HG02870 (cell line): ENCODE data around the gene COPS4.

Source experiments
- ATAC-seq: cut with Tn5 transposase; IDR thresholded peaks from one replicate; pipeline ENCODE4 v1.9.1; 2021; ENCODE audit warnings: mild to moderate bottlenecking, moderate library complexity; ENCODE audit not compliant: unreplicated experiment

Gene COPS4

DNA sequence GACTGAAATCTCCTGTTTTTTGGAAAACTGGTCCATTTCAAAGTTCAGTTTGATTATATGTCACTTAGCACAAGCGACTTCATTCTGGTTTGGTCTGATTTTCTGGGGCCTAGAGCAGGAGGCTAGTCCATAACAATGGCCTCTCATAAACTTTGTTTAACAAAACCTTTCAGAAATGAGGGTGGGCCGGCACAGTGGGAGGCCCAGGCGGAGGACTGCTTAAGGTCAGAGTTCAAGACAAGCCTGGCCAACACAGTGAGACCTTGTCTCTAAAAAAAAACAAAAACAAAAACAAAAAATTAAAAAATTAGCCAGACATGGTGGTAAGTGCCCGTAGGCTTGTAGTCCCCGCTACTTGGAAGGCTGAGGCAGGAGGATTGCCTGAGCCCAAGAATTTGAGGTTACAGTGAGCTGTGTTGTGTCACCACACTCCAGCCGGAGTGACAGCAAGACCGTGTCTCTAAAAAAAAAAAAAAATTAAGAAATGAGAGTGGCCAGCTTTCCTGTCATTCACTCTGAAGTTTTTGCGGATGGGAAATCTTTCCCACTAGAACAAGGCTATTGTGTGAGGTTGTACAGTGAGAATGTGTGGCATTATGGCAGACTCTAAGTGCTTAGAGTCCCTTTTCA, 80.8 kb downstream of the COPS4 start:
- no peak for ATAC-seq

DNA sequence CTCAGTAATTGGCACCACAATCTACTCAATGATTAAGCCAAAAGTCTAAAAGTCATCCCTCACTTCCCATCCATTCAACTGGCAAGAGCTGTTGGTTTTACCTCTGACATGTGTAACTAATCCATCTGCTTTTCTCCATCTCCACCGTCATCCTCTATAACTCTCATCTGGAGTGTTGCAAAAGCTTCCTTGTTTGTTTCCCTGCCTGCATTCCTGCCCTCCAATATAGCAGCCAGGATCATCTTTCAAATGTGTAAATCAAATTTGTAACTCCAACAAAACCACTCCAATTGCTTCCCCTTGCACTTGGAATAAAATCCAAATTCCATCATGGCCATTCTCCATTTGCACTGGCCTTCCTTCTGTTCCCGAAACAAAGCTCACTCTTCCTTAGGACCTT, 83.9 kb downstream of the COPS4 start:
- ATAC-seq, result no peak

DNA sequence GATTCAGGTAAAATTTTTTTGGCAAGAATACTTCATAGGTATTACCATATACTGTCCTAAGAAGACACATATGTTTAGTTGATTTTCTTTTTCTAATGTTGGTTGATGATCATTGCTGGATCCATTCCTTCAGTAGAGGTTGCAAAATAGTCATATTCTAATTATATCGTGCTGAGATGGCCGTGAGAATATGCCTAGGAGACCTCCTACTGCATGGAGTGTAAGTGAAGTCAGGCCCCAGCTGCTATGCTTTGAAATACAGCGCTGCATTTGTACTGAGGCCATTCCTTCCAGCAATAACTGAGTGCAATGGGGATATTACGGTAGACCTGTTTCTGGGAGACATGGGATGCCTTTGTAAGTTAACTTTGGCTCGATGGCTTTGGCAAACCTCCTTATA, 86.3 kb downstream of the COPS4 start:
- ATAC-seq, result no peak

DNA sequence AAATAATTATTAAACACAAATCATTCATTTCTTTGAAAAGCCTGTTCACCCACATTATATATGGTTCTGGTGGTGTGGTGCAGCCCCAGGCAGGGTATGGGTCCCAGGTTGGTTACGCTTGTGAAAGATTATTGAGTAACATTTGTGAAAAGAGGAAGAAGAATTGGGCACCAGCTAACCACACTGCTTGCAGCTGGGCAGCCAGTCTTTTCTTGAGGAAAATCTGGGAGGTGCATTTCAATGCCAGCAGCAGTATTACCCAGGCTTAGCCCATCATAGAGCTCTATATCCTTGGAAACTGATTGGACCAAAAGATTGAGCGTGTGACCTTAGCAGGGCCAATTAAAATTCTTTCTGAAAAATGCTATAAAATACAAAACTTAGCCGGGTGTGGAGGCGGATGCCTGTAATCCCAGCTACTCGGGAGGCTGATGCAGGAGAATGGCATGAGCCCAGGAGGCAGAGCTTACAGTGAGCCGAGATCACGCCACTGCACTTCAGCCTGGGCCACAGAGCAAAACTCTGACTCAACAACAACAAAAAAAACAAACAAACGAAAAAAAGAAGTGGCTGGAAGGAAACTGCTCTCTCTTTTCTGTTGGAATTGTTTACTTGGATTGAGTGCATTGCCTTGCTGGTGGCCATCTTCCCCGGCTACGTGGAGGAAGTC, 89.3 kb downstream of the COPS4 start:
- no peak for ATAC-seq
